Calu3 (cell line): ENCODE measurements around the gene ZNF214. TPM values are rescaled to one million over a fixed set of nuclear protein-coding genes. Genes with fewer than 3 reads are reported as not detected.

Experiments used
- BruUV-seq: library from RNA; stranded (reverse); fragments of 400-500 nt; replicated peaks from 2 replicates; lab custom pipeline; 2021; lab: Mats Ljungman, UMichigan
- CTCF ChIA-PET: fragments of 300-600 bp; sonication (Branson Sonifier 250); formaldehyde crosslinking; loops from one replicate; lab custom pipeline; 2022; ENCODE audit warnings: antibody characterized with exemption; lab: Charles Lee
- DNase-seq: peaks from one replicate; pipeline ENCODE4 v3.0.0; 2022
- H3K27ac Mint-ChIP-seq: one replicate; pipeline ENCODE4 v1.8.0; 2022; ENCODE audit warnings: mixed read lengths; ENCODE audit not compliant: unreplicated experiment
- H3K27me3 Mint-ChIP-seq: one replicate; pipeline ENCODE4 v1.8.0; 2022; ENCODE audit warnings: mixed read lengths; ENCODE audit not compliant: unreplicated experiment
- H3K36me3 Mint-ChIP-seq: one replicate; pipeline ENCODE4 v1.8.0; 2022; ENCODE audit warnings: mild to moderate bottlenecking, moderate library complexity, mixed read lengths; ENCODE audit not compliant: insufficient read depth, unreplicated experiment
- H3K4me1 Mint-ChIP-seq: one replicate; pipeline ENCODE4 v1.8.0; 2022; ENCODE audit warnings: mild to moderate bottlenecking, low read depth, mixed read lengths; ENCODE audit not compliant: unreplicated experiment
- H3K4me3 Mint-ChIP-seq: one replicate; pipeline ENCODE4 v1.8.0; 2022; ENCODE audit warnings: mild to moderate bottlenecking, low read depth, moderate library complexity, mixed read lengths; ENCODE audit not compliant: unreplicated experiment
- H3K9me3 Mint-ChIP-seq: one replicate; pipeline ENCODE4 v1.8.0; 2022; ENCODE audit warnings: low read depth, mixed read lengths; ENCODE audit not compliant: unreplicated experiment
- CTCF ChIP-seq: fragments of 200-600 bp; IDR thresholded peaks from one replicate; pipeline ENCODE4 v1.8.0; 2022; ENCODE audit warnings: antibody characterized with exemption; ENCODE audit not compliant: unreplicated experiment
- intact Hi-C: fragments of 100-400 bp; cut with micrococcal nuclease; formaldehyde crosslinking; loops from one replicate; pipeline ENCODE4 v1.10.0; 2022; ENCODE audit not compliant: unreplicated experiment
- total RNA-seq: library from RNA; stranded (reverse); gene quantifications from 2 replicates; pipeline ENCODE4 v1.2.3, GENCODE V29; 2022

The ZNF214 gene
- total RNA-seq, 1 experiment from 2014 or later = 3.0 TPM

- CTCF ChIA-PET = no interaction called here
- H3K27me3 Mint-ChIP-seq = peaks cover 9% of the 10 kb centered on the region
- intact Hi-C loops = no loop called here
- no peak overlapping the region for H3K4me3 Mint-ChIP-seq
- no peak overlapping the region for H3K27ac Mint-ChIP-seq
- DNase-seq = no peak
- H3K36me3 Mint-ChIP-seq = no peaks in the 10 kb centered on the region
- no peaks in the 10 kb centered on the region for H3K4me1 Mint-ChIP-seq
- no TSS peak for BruUV-seq
- TF ChIP-seq CTCF = no peak
- H3K9me3 Mint-ChIP-seq = no peaks in the 10 kb centered on the region
Measured at GRCh38 chr11:6995703-6996102, 24.4 kb downstream of the ZNF214 start.

GRCh38 chr11:6992457-6993417 is 27.4 kb downstream of the ZNF214 start:
- no peak for DNase-seq

GRCh38 chr11:6992026-6992425 is 28.1 kb downstream of the ZNF214 start:
- TF ChIP-seq CTCF = no peak
- CTCF ChIA-PET = no interaction called here
- no peaks in the 10 kb centered on the region for H3K4me1 Mint-ChIP-seq
- H3K27ac Mint-ChIP-seq = no peak overlapping the region
- H3K4me3 Mint-ChIP-seq = no peak overlapping the region
- no TSS peak for BruUV-seq
- H3K36me3 Mint-ChIP-seq = no peaks in the 10 kb centered on the region
- DNase-seq = no peak
- intact Hi-C loops = no loop called here
- peaks cover 15% of the 10 kb centered on the region for H3K27me3 Mint-ChIP-seq
- H3K9me3 Mint-ChIP-seq = no peaks in the 10 kb centered on the region

More at GRCh38 chr11:6992457-6993417, 27.4 kb downstream of the ZNF214 start:
- Mint-ChIP-seq H3K4me1 (no peaks in the 10 kb centered on the region), H3K27ac (no peak overlapping the region), H3K9me3 (no peaks in the 10 kb centered on the region), H3K27me3 (peaks cover 9% of the 10 kb centered on the region), H3K4me3 (no peak overlapping the region), H3K36me3 (no peaks in the 10 kb centered on the region)
- CTCF ChIA-PET = no interaction called here
- BruUV-seq = no TSS peak
- no peak for TF ChIP-seq CTCF
- intact Hi-C loops = no loop called here

- DNase-seq = no peak
- TF ChIP-seq CTCF = no peak
- Mint-ChIP-seq H3K4me1 (no peaks in the 10 kb centered on the region), H3K36me3 (no peaks in the 10 kb centered on the region), H3K27me3 (peaks cover 23% of the 10 kb centered on the region), H3K27ac (no peak overlapping the region), H3K4me3 (no peak overlapping the region), H3K9me3 (no peaks in the 10 kb centered on the region)
- CTCF ChIA-PET = no interaction called here
- BruUV-seq = no TSS peak
- intact Hi-C loops = no loop called here
Measured at GRCh38 chr11:6991227-6991626, 28.9 kb downstream of the ZNF214 start.
